Gastrocnemius medialis (tissue), 4 donors: ENCODE results near the gene CRYBB1. TPM values are rescaled to one million over a fixed set of nuclear protein-coding genes. Genes with fewer than 3 reads are reported as not detected.

Source experiments
- ATAC-seq, 2 donors: fragments of 150-250 bp; one replicate each; pipeline ENCODE4 v1.9.1; 2016
- DNase-seq, 2 donors: peaks; one replicate each; pipeline ENCODE4 v3.0.0-alpha.2; 2019
- H3K27ac ChIP-seq, 4 donors: fragments of 200-600 bp; sonication (generic); 1 replicate in 1 of 4; 2 replicates in 3 of 4; pipeline ENCODE4 v1.5.1; 2016 to 2018; ENCODE audit warnings: mild to moderate bottlenecking in 2 of 4, moderate library complexity in 1 of 4
- H3K27me3 ChIP-seq, 3 donors: fragments of 200-600 bp; sonication (generic) in 2 of 3; 1 replicate in 1 of 3; 2 replicates in 2 of 3; pipeline versions ENCODE4 v1.5.1 to v1.6.0; 2016 to 2019; ENCODE audit warnings: mild to moderate bottlenecking in 1 of 3, moderate library complexity in 1 of 3
- H3K36me3 ChIP-seq, 2 donors: fragments of 200-600 bp; sonication (generic) in 1 of 2; one replicate each; pipeline ENCODE4 v1.5.1; 2017 to 2018
- H3K4me1 ChIP-seq, 2 donors: fragments of 200-600 bp; sonication (generic) in 1 of 2; one replicate each; pipeline ENCODE4 v1.5.1; 2016 to 2017; ENCODE audit warnings: mild to moderate bottlenecking in 2 of 2
- H3K4me3 ChIP-seq, 4 donors: fragments of 200-600 bp; sonication (generic) in 3 of 4; 1 replicate in 1 of 4; 2 replicates in 3 of 4; pipeline ENCODE4 v1.5.1; 2016 to 2019; ENCODE audit warnings: mild to moderate bottlenecking in 2 of 4
- H3K9me3 ChIP-seq, 3 donors: fragments of 200-600 bp; sonication (generic) in 2 of 3; 1 replicate in 1 of 3; 2 replicates in 2 of 3; pipeline ENCODE4 v1.5.1; 2016 to 2019
- POLR2A ChIP-seq, 2 donors: fragments of 450-650 bp; IDR thresholded peaks; one replicate each; pipeline ENCODE4 v1.6.1; 2017; ENCODE audit warnings: antibody characterized with exemption in 2 of 2, mild to moderate bottlenecking in 2 of 2, moderate library complexity in 2 of 2
- in situ Hi-C, 4 donors: fragments of 200-750 bp; cut with MboI; loops; one replicate each; pipeline versions ENCODE4 v1.15.0 to v1.8.0; 2017; ENCODE audit warnings: low sequenced_read_pairs in 4 of 4
- intact Hi-C: fragments of 100-400 bp; cut with DNase I; formaldehyde crosslinking; loops from one replicate; pipeline ENCODE4 v1.15.1; 2023; ENCODE audit warnings: low total_unique reads
- total RNA-seq, 4 donors: library from RNA; depleted of rRNA; stranded (reverse); fragments of >200 nt; gene quantifications; one replicate each; pipeline versions ENCODE4 v1.1.0 to v1.2.3, GENCODE V29; 2016
- TF ChIP-seq, protein P1 (sequence below), 5 experiments: fragments of 450-650 bp in 3 of 5; fragments of 200-600 bp in 2 of 5; sonication (generic) in 2 of 5; IDR thresholded peaks in 4 of 5; conservative IDR thresholded peaks in 1 of 5; 1 replicate in 4 of 5; 2 replicates in 1 of 5; pipeline ENCODE4 v1.5.1; 2016 to 2019; ENCODE audit warnings: antibody characterized with exemption in 5 of 5, mild to moderate bottlenecking in 3 of 5, moderate library complexity in 3 of 5

The CRYBB1 gene
- total RNA-seq, 4 donors from 2014 or later, result 0.97 TPM; not detected in 3

DNA sequence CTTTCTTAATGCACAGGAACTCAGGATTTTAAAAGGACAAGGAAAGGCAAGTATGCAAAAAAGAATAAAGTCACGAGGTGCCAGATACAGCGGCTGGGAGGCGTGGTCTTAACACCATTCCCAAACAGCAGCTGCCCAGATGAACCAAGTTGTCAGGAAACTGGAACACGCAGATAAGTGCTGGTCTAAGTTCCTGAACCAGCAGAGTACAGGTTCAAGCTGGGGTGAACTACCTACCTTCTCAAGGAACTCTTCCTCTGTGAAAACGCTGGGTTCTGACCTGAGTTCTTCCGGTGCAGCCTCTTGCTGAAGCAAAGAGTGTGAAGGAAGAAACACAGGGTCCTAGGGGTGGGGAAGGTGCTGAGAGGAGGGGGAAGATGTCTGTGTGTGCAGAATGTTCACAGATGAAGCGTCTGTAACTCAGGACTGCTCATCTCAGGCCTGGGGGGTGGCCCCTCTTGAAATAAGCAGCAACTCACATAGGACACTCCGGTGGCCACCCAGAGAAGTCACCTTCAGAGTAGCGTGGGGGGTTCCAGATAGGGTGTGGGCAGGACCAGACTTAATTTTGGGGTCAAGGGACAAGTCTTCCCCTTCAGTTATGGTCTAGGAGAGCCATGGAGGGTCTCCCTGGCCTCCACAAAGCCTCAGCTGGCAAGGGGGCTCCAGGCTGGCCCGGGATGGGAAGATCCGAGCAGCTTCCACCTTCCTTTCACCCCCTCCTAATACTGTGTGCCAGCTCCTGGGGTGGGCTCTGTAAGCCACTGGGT is 31.1 kb downstream of the CRYBB1 start:
- H3K27me3 ChIP-seq, result no peaks in the 10 kb centered on the region
- intact Hi-C loops, result no loop called here
- no peak for DNase-seq
- peaks cover 21 to 31% of the 10 kb centered on the region in 2 donors for H3K4me1 ChIP-seq
- no peak overlapping the region for H3K4me3 ChIP-seq
- in situ Hi-C loops, result loop anchor here in 3 of 4 donors (10.0 kb wide), 2 partner anchors 92 to 102 kb away; partner anchors contain the start of genes HPS4 (in 2 of the 3) and SRRD (in 2 of the 3)
- H3K36me3 ChIP-seq, result peaks cover 0 to 11% of the 10 kb centered on the region in 2 donors
- H3K27ac ChIP-seq, result peak overlapping the region; percentile 51 to 94 (median 62)
- TF ChIP-seq, protein P1, sequence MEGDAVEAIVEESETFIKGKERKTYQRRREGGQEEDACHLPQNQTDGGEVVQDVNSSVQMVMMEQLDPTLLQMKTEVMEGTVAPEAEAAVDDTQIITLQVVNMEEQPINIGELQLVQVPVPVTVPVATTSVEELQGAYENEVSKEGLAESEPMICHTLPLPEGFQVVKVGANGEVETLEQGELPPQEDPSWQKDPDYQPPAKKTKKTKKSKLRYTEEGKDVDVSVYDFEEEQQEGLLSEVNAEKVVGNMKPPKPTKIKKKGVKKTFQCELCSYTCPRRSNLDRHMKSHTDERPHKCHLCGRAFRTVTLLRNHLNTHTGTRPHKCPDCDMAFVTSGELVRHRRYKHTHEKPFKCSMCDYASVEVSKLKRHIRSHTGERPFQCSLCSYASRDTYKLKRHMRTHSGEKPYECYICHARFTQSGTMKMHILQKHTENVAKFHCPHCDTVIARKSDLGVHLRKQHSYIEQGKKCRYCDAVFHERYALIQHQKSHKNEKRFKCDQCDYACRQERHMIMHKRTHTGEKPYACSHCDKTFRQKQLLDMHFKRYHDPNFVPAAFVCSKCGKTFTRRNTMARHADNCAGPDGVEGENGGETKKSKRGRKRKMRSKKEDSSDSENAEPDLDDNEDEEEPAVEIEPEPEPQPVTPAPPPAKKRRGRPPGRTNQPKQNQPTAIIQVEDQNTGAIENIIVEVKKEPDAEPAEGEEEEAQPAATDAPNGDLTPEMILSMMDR (IDR thresholded peaks at IDR 0.05 in 4 of 5, conservative IDR thresholded peaks at IDR 0.05 in 1 of 5), result no peak
- TF ChIP-seq POLR2A (IDR thresholded peaks at IDR 0.05), result no peak
- no peak for ATAC-seq
- no peaks in the 10 kb centered on the region for H3K9me3 ChIP-seq

DNA sequence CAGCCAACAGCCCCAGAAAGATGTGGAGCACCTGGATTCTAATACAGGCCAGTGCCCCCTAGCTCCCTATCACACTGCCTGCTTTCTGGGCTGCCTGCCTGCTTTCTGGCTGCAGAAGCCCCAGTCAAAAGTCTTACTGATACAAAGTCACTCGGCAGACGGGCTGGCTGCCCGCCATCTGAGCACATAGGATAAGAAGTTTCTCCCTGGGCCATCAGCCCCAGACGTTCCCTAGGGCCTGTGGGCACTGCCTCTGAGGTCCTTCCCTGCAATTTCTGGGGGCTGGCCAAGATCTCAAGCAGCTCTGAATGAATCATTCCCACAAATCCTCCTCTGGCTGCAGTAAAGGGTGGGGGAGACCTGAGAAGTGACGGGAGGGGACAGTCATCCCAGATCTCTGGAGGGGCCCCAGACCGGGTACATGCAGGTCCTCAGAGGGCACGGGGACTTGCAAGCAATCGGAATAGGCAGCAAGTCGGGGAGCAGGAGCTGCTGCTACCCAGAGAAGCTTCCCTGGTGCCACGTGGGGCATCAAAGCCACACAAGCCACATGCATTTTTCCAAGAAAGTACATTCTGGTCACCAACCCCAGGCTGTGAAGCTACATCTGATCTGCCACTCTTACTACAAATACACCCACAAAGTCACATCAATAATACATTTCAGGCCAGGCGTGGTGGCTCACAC is 32.6 kb downstream of the CRYBB1 start:
- H3K27ac ChIP-seq, result peak overlapping the region; percentile 51 to 77 (median 66)
- no peaks in the 10 kb centered on the region for H3K27me3 ChIP-seq
- ATAC-seq (peak; percentile 34 to 51), DNase-seq (peak; percentile 45 to 66)
- H3K36me3 ChIP-seq, result peaks cover 0 to 13% of the 10 kb centered on the region in 2 donors
- H3K9me3 ChIP-seq, result no peaks in the 10 kb centered on the region
- intact Hi-C loops, result loop anchor here (2.0 kb wide), 2 partner anchors 14 to 22 kb away; no protein-coding TSS in a partner anchor
- peaks cover 23 to 27% of the 10 kb centered on the region in 2 donors for H3K4me1 ChIP-seq
- no peak overlapping the region for H3K4me3 ChIP-seq
- in situ Hi-C loops, result loop anchor here in 3 of 4 donors (10.0 kb wide), 2 partner anchors 90 to 100 kb away; partner anchors contain the start of genes HPS4 (in 2 of the 3) and SRRD (in 2 of the 3)
- TF ChIP-seq POLR2A (IDR thresholded peaks at IDR 0.05), result no peak
- TF ChIP-seq, protein P1 (IDR thresholded peaks at IDR 0.05 in 4 of 5, conservative IDR thresholded peaks at IDR 0.05 in 1 of 5), result peak in 2 of 5 experiments; percentile 13 to 22

GRCh38 chr22:26584010-26584409 is 33.8 kb downstream of the CRYBB1 start:
- Histone ChIP-seq H3K36me3 (peaks cover 0 to 13% of the 10 kb centered on the region in 2 donors), H3K9me3 (no peaks in the 10 kb centered on the region), H3K27ac (peak overlapping the region in 3 of 4 donors; percentile 62 to 77 (median 71)), H3K4me1 (peaks cover 33 to 34% of the 10 kb centered on the region in 2 donors), H3K27me3 (no peaks in the 10 kb centered on the region), H3K4me3 (no peak overlapping the region)
- no peak for ATAC-seq
- in situ Hi-C loops (loop anchor here in 3 of 4 donors (10.0 kb wide), 2 partner anchors 89 to 99 kb away; partner anchors contain the start of genes HPS4 (in 2 of the 3) and SRRD (in 2 of the 3)), intact Hi-C loops (loop anchor here (2.0 kb wide), 2 partner anchors 13 to 21 kb away; no protein-coding TSS in a partner anchor)
- TF ChIP-seq POLR2A (IDR thresholded peaks at IDR 0.05), result no peak
- TF ChIP-seq, protein P1 (IDR thresholded peaks at IDR 0.05 in 4 of 5, conservative IDR thresholded peaks at IDR 0.05 in 1 of 5), result no peak
- no peak for DNase-seq

DNA sequence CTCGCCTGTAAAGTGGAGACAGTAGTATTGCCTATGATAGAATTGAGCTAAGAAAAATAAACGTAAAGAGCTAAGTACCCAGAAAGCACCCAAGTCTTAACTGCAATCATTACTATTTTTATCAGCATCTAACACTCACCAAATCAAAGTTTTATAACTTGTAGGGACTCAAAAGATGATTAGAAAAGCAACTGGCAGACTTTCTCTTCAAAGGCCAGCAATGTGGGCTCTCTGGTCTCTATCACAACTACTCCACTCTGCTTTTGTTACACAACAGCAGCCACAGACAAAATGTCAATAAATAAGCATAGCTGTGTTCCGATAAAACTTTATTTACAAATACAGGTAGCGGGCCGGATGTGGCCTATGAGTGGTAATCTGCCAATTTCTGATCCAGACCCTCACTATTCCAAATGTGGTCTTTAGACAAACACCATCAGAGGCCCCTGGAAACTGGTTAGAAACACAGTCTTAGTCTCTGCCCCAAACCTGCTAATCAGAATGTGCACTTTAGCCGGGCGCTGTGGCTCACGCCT is 36.1 kb downstream of the CRYBB1 start:
- H3K4me3 ChIP-seq, result no peak overlapping the region
- no peaks in the 10 kb centered on the region for H3K9me3 ChIP-seq
- no peaks in the 10 kb centered on the region for H3K27me3 ChIP-seq
- DNase-seq (no peak), ATAC-seq (no peak)
- intact Hi-C loops, result no loop called here
- H3K4me1 ChIP-seq, result peaks cover 23 to 27% of the 10 kb centered on the region in 2 donors
- no peak overlapping the region for H3K27ac ChIP-seq
- no peak for TF ChIP-seq POLR2A (IDR thresholded peaks at IDR 0.05)
- TF ChIP-seq, protein P1 (IDR thresholded peaks at IDR 0.05 in 4 of 5, conservative IDR thresholded peaks at IDR 0.05 in 1 of 5), result no peak
- in situ Hi-C loops, result loop anchor here in 3 of 4 donors (10.0 kb wide), 2 partner anchors 87 to 97 kb away; partner anchors contain the start of genes HPS4 (in 2 of the 3) and SRRD (in 2 of the 3)
- H3K36me3 ChIP-seq, result peaks cover 0 to 13% of the 10 kb centered on the region in 2 donors
